Ovary (tissue), 3 donors: ENCODE data around the gene PELO.

Experiments used
- EP300 ChIP-seq: sonication (generic); formaldehyde crosslinking; IDR thresholded peaks from one replicate; pipeline ENCODE4 v1.6.1; 2017; ENCODE audit warnings: antibody characterized with exemption
- POLR2A ChIP-seq: fragments of 450-650 bp; IDR thresholded peaks from one replicate; pipeline ENCODE4 v1.6.1; 2017; ENCODE audit warnings: antibody characterized with exemption, mild to moderate bottlenecking, moderate library complexity
- TF ChIP-seq, protein P1 (sequence below), 3 donors: fragments of 450-650 bp in 2 of 3; fragments of 200-600 bp in 1 of 3; IDR thresholded peaks; one replicate each; pipeline versions ENCODE4 v1.5.1 to v1.8.0; 2016 to 2022; ENCODE audit warnings: antibody characterized with exemption in 3 of 3, mild to moderate bottlenecking in 1 of 3
- donor health status: DM: no; HTN: no; CAD: no.

DNA sequence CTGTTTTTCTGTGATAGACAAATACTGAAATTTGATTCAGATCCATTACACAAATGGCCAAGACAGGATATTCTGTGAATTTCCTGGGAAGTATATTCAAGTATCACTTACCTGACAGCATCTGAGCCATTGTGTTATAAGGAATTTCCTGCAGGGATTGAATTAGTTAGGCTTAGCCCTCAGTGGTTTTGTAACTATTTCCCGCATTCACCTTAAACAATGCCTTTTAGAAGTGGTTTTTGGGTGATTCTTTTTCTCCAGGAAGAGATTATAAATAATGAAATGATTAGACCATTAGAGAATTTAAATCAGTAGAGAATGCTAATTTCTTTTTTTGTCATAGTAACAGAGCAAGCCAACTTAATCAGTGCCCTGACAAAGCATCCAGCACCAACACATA is 30.6 kb downstream of the PELO start:
- TF ChIP-seq, protein P1, sequence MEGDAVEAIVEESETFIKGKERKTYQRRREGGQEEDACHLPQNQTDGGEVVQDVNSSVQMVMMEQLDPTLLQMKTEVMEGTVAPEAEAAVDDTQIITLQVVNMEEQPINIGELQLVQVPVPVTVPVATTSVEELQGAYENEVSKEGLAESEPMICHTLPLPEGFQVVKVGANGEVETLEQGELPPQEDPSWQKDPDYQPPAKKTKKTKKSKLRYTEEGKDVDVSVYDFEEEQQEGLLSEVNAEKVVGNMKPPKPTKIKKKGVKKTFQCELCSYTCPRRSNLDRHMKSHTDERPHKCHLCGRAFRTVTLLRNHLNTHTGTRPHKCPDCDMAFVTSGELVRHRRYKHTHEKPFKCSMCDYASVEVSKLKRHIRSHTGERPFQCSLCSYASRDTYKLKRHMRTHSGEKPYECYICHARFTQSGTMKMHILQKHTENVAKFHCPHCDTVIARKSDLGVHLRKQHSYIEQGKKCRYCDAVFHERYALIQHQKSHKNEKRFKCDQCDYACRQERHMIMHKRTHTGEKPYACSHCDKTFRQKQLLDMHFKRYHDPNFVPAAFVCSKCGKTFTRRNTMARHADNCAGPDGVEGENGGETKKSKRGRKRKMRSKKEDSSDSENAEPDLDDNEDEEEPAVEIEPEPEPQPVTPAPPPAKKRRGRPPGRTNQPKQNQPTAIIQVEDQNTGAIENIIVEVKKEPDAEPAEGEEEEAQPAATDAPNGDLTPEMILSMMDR (IDR thresholded peaks at IDR 0.05), result no peak
- no peak for TF ChIP-seq POLR2A
- TF ChIP-seq EP300, result no peak
